Measurements from ENCODE around the gene MMAB. TPM values are rescaled to one million over a fixed set of nuclear protein-coding genes. Genes with fewer than 3 reads are reported as not detected.

Gene MMAB
- total and polyA plus RNA-seq, 10 of the 15 experiments (the other 5 are each of a cell fraction or from before 2014, with no cell fraction given): 10.6 to 65.3 (median 45.2) TPM

- ChIA-PET SMC1A (ENCODE audit: uncharacterized antibody, unreplicated experiment) (no interaction called here), RAD21 (ENCODE audit: unreplicated experiment) (interaction anchor here (0.7 kb wide), 1 partner anchor 54 kb away, joined by 3 read pairs; no protein-coding TSS in a partner anchor), POLR2A (no interaction called here), CTCF (interaction anchor here (1.9 kb wide), 1 partner anchor 9 kb away, joined by 6 read pairs; no protein-coding TSS in a partner anchor)
- FAIRE-seq (no peak), ATAC-seq (no peak), DNase-seq (ENCODE audit: low read depth, low spot score) (no peak)
- H3K36me3 ChIP-seq (ENCODE audit: control insufficient read depth in 2 of 2, insufficient read depth in 2 of 2, low read length in 1 of 2): no peaks in the 10 kb centered on the region
- no peak overlapping the region for H3K4me2 ChIP-seq (ENCODE audit: control insufficient read depth, insufficient read depth)
- H4K20me1 ChIP-seq (ENCODE audit: control insufficient read depth, insufficient read depth): no peaks in the 10 kb centered on the region
- H3K27ac ChIP-seq (ENCODE audit: control insufficient read depth, insufficient read depth): no peak overlapping the region
- TF ChIP-seq ZZZ3 (IDR thresholded peaks at IDR 0.05; ENCODE audit: control insufficient read depth, insufficient read length, low read depth): no peak
- TF ChIP-seq IKZF1 (conservative IDR thresholded peaks at IDR 0.05): no peak
- TF ChIP-seq HDGF (IDR thresholded peaks at IDR 0.05): no peak
- no peak for TF ChIP-seq FOXM1 (IDR thresholded peaks at IDR 0.05; ENCODE audit: low read depth, low read length)
- TF ChIP-seq NFXL1 (IDR thresholded peaks at IDR 0.05; ENCODE audit: borderline replicate concordance): no peak
- TF ChIP-seq, protein P1, sequence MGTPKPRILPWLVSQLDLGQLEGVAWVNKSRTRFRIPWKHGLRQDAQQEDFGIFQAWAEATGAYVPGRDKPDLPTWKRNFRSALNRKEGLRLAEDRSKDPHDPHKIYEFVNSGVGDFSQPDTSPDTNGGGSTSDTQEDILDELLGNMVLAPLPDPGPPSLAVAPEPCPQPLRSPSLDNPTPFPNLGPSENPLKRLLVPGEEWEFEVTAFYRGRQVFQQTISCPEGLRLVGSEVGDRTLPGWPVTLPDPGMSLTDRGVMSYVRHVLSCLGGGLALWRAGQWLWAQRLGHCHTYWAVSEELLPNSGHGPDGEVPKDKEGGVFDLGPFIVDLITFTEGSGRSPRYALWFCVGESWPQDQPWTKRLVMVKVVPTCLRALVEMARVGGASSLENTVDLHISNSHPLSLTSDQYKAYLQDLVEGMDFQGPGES (IDR thresholded peaks at IDR 0.05): no peak
- TF ChIP-seq, protein P2, sequence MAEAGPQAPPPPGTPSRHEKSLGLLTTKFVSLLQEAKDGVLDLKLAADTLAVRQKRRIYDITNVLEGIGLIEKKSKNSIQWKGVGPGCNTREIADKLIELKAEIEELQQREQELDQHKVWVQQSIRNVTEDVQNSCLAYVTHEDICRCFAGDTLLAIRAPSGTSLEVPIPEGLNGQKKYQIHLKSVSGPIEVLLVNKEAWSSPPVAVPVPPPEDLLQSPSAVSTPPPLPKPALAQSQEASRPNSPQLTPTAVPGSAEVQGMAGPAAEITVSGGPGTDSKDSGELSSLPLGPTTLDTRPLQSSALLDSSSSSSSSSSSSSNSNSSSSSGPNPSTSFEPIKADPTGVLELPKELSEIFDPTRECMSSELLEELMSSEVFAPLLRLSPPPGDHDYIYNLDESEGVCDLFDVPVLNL (IDR thresholded peaks at IDR 0.05; ENCODE audit: low read depth, low read length): no peak
- TF ChIP-seq NBN (IDR thresholded peaks at IDR 0.05): no peak
- TF ChIP-seq, protein P3, sequence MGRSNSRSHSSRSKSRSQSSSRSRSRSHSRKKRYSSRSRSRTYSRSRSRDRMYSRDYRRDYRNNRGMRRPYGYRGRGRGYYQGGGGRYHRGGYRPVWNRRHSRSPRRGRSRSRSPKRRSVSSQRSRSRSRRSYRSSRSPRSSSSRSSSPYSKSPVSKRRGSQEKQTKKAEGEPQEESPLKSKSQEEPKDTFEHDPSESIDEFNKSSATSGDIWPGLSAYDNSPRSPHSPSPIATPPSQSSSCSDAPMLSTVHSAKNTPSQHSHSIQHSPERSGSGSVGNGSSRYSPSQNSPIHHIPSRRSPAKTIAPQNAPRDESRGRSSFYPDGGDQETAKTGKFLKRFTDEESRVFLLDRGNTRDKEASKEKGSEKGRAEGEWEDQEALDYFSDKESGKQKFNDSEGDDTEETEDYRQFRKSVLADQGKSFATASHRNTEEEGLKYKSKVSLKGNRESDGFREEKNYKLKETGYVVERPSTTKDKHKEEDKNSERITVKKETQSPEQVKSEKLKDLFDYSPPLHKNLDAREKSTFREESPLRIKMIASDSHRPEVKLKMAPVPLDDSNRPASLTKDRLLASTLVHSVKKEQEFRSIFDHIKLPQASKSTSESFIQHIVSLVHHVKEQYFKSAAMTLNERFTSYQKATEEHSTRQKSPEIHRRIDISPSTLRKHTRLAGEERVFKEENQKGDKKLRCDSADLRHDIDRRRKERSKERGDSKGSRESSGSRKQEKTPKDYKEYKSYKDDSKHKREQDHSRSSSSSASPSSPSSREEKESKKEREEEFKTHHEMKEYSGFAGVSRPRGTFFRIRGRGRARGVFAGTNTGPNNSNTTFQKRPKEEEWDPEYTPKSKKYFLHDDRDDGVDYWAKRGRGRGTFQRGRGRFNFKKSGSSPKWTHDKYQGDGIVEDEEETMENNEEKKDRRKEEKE (IDR thresholded peaks at IDR 0.05): no peak
- TF ChIP-seq EGR1 (IDR thresholded peaks at IDR 0.05; ENCODE audit: borderline replicate concordance in 1 of 2, low read depth in 2 of 2, low read length in 2 of 2): no peak
- no peak for TF ChIP-seq HDAC2 (IDR thresholded peaks at IDR 0.05)
- TF ChIP-seq PAX5 (IDR thresholded peaks at IDR 0.05; ENCODE audit: borderline replicate concordance, low read depth, low read length): no peak
- TF ChIP-seq USF2 (IDR thresholded peaks at IDR 0.05; ENCODE audit: borderline replicate concordance, low read depth, low read length): no peak
- TF ChIP-seq POLR2AphosphoS2 (IDR thresholded peaks at IDR 0.05; ENCODE audit: low read depth, low read length): no peak
- no peaks in the 10 kb centered on the region; a peak in 1 of 4 replicates for H3K27me3 ChIP-seq (replicated peaks in 1 of 2; ENCODE audit: control insufficient read depth in 2 of 2, insufficient read depth in 2 of 2, low read length in 1 of 2)
- BruUV-seq (replicated peaks): no TSS peak
- H2AFZ ChIP-seq (ENCODE audit: control insufficient read depth, low read depth, low read length): no peak overlapping the region
- WGBS (ENCODE audit: insufficient coverage, insufficient replicate concordance, low lambda C conversion rate, missing lambda C conversion rate): 65% methylated on average over 30 of the region's 30 CpGs
- in situ Hi-C loops (cut with MboI): no loop called here
- intact Hi-C loops (cut with micrococcal nuclease; ENCODE audit: unreplicated experiment): no loop called here
- H3K79me2 ChIP-seq (ENCODE audit: control insufficient read depth, insufficient read depth, low read length): no peaks in the 10 kb centered on the region
- H3K4me3 ChIP-seq: no peak overlapping the region
- H3K4me1 ChIP-seq (ENCODE audit: control insufficient read depth, insufficient read depth, low read length): no peaks in the 10 kb centered on the region
- no peaks in the 10 kb centered on the region for H3K9me3 ChIP-seq (replicated peaks; ENCODE audit: control insufficient read depth, insufficient read depth, low read length)
- H3K9ac ChIP-seq (ENCODE audit: control insufficient read depth, insufficient read depth, low read length): no peak overlapping the region
Measured at GRCh38 chr12:109606320-109607028, 33.2 kb upstream of the MMAB start.

Measured in GM12878 (cell line).